HG03457 (cell line): Measurements from ENCODE around the gene INTS6L.

ENCODE experiments used
- ATAC-seq: cut with Tn5 transposase; IDR thresholded peaks from one replicate; pipeline ENCODE4 v1.9.1; 2021; ENCODE audit warnings: moderate number of reproducible peaks; ENCODE audit not compliant: unreplicated experiment

The INTS6L gene

GRCh38 chrX:135520553-135521404, at the start of gene INTS6L:
INTS6L (plus strand) TSS chrX:135520660; CDS start chrX:135520993, 333 bp downstream.
- peak; percentile 78 for ATAC-seq

- ATAC-seq: no peak
Measured at GRCh38 chrX:135476378-135476777, 44.1 kb upstream of the INTS6L start.

- ATAC-seq: no peak
Measured at GRCh38 chrX:135477576-135477975, 42.9 kb upstream of the INTS6L start.

- no peak for ATAC-seq
Measured at GRCh38 chrX:135480076-135480475, 40.4 kb upstream of the INTS6L start.

GRCh38 chrX:135481696-135482179, 38.7 kb upstream of the INTS6L start:
- no peak for ATAC-seq

- no peak for ATAC-seq
Measured at GRCh38 chrX:135484641-135485289, 35.7 kb upstream of the INTS6L start.

- ATAC-seq: peak; percentile 81
Measured at GRCh38 chrX:135489542-135489941, 30.9 kb upstream of the INTS6L start.

GRCh38 chrX:135490979-135491514, 29.4 kb upstream of the INTS6L start:
- no peak for ATAC-seq

GRCh38 chrX:135494453-135494852, 26.0 kb upstream of the INTS6L start:
- ATAC-seq: no peak

GRCh38 chrX:135497736-135498135, 22.7 kb upstream of the INTS6L start:
- ATAC-seq: no peak

- ATAC-seq: no peak
Measured at GRCh38 chrX:135498236-135498635, 22.2 kb upstream of the INTS6L start.

GRCh38 chrX:135505351-135505750, 15.1 kb upstream of the INTS6L start:
- ATAC-seq: no peak

- no peak for ATAC-seq
Measured at GRCh38 chrX:135509885-135510284, 10.6 kb upstream of the INTS6L start.

- no peak for ATAC-seq
Measured at GRCh38 chrX:135512508-135513129, 7.8 kb upstream of the INTS6L start.

- ATAC-seq: no peak
Measured at GRCh38 chrX:135513130-135513515, 7.3 kb upstream of the INTS6L start.

- no peak for ATAC-seq
Measured at GRCh38 chrX:135516376-135516775, 4.1 kb upstream of the INTS6L start.

- ATAC-seq: no peak
Measured at GRCh38 chrX:135518161-135518560, 2.3 kb upstream of the INTS6L start.

GRCh38 chrX:135520022-135520552, 373 bp upstream of the INTS6L start:
- no peak for ATAC-seq

- peak; percentile 58 for ATAC-seq
Measured at GRCh38 chrX:135521405-135522131, 1.1 kb downstream of the INTS6L start.

GRCh38 chrX:135522132-135522530, 1.7 kb downstream of the INTS6L start:
- no peak for ATAC-seq
